IMR-90 (cell line): ENCODE results near the gene GRID1. TPM values are rescaled to one million over a fixed set of nuclear protein-coding genes. Genes with fewer than 3 reads are reported as not detected.
A peak's percentile ranks its signal among the peaks of the same experiment; 100 is the strongest.

Experiments used
- ATAC-seq: fragments of 200-7000 bp; cut with Tn5 transposase; 2 replicates; pipeline ENCODE4 v1.9.1; 2020; ENCODE audit warnings: low read depth, mild to moderate bottlenecking, moderate library complexity
- BruUV-seq: library from RNA; stranded (reverse); fragments of 400-500 nt; replicated peaks from 2 replicates; lab custom pipeline; 2021; lab: Mats Ljungman, UMichigan
- CTCF ChIA-PET: fragments of 300-600 bp; formaldehyde crosslinking; extraction: SDS; loops from one replicate; lab custom pipeline; 2021; ENCODE audit warnings: antibody characterized with exemption; lab: Yijun Ruan, JAX
- POLR2A ChIA-PET: fragments of 300-600 bp; sonication (Branson Sonifier 250); formaldehyde crosslinking; loops from one replicate; lab custom pipeline; 2022; ENCODE audit warnings: antibody characterized with exemption; ENCODE audit not compliant: unreplicated experiment; lab: Charles Lee
- DNase-seq: peaks from one replicate; pipeline ENCODE4 v3.0.0; 2013
- H2AFZ ChIP-seq: replicated peaks from 2 replicates; pipeline ENCODE3; 2013; ENCODE audit warnings: low read length, mild to moderate bottlenecking; ENCODE audit not compliant: poor library complexity
- H2AK5ac ChIP-seq: 2 replicates; pipeline ENCODE4 v1.6.1; 2013; ENCODE audit warnings: low read depth, low read length, inconsistent platforms
- H2AK9ac ChIP-seq: replicated peaks from 2 replicates; pipeline ENCODE3; 2013; ENCODE audit warnings: mild to moderate bottlenecking, low read depth, low read length, moderate library complexity; ENCODE audit not compliant: poor library complexity
- H2BK120ac ChIP-seq: 2 replicates; pipeline ENCODE4 v1.6.1; 2013; ENCODE audit warnings: low read depth, low read length, inconsistent platforms
- H2BK15ac ChIP-seq: 3 replicates; pipeline ENCODE4 v1.6.1; 2013; ENCODE audit warnings: low read depth, low read length, inconsistent platforms
- H2BK20ac ChIP-seq: 2 replicates; pipeline ENCODE4 v1.6.1; 2013; ENCODE audit warnings: low read depth, mild to moderate bottlenecking, inconsistent platforms, low read length, moderate library complexity
- H2BK5ac ChIP-seq: 2 replicates; pipeline ENCODE4 v1.6.1; 2013; ENCODE audit warnings: mild to moderate bottlenecking, low read depth, low read length, inconsistent platforms; ENCODE audit not compliant: poor library complexity, severe bottlenecking
- H3K14ac ChIP-seq: replicated peaks from 2 replicates; pipeline ENCODE4 v1.6.1; 2013; ENCODE audit warnings: low read depth, low read length, inconsistent platforms
- H3K18ac ChIP-seq: 2 replicates; pipeline ENCODE4 v1.6.1; 2013; ENCODE audit warnings: low read depth, low read length, control low read depth
- H3K23ac ChIP-seq: 2 replicates; pipeline ENCODE4 v1.6.1; 2013; ENCODE audit warnings: low read depth, low read length, inconsistent platforms
- H3K27ac ChIP-seq: 2 replicates; pipeline ENCODE4 v1.5.1; 2013; ENCODE audit warnings: mild to moderate bottlenecking, control low read depth, low read length; ENCODE audit not compliant: insufficient read depth
- H3K27me3 ChIP-seq: 2 replicates; pipeline ENCODE4 v1.6.1; 2013; ENCODE audit warnings: low read length; ENCODE audit not compliant: control insufficient read depth, insufficient read depth
- H3K36me3 ChIP-seq: 2 replicates; pipeline ENCODE4 v1.6.1; 2013; ENCODE audit warnings: low read length, mixed read lengths; ENCODE audit not compliant: control insufficient read depth, insufficient read depth
- H3K4ac ChIP-seq: 2 replicates; pipeline ENCODE4 v1.6.1; 2013; ENCODE audit warnings: low read depth, low read length, inconsistent platforms
- H3K4me1 ChIP-seq: 2 replicates; pipeline ENCODE4 v1.6.1; 2013; ENCODE audit warnings: low read length, mixed read lengths; ENCODE audit not compliant: control insufficient read depth, insufficient read depth
- H3K4me2 ChIP-seq: 2 replicates; pipeline ENCODE4 v1.6.1; 2013; ENCODE audit warnings: low read depth, mild to moderate bottlenecking, control low read depth, low read length, moderate library complexity
- H3K4me3 ChIP-seq: 2 replicates; pipeline ENCODE4 v1.5.1; 2013; ENCODE audit warnings: low read depth, mild to moderate bottlenecking, control low read depth, low read length, moderate library complexity; ENCODE audit not compliant: insufficient read depth
- H3K56ac ChIP-seq: 2 replicates; pipeline ENCODE4 v1.6.1; 2013; ENCODE audit warnings: low read length, inconsistent platforms; ENCODE audit not compliant: insufficient read depth; ENCODE audit errors: extremely low read depth
- H3K79me1 ChIP-seq, 2 experiments: 2 replicates each; pipeline ENCODE4 v1.6.1; 2013; ENCODE audit warnings: low read length in 2 of 2, inconsistent platforms in 1 of 2, low read depth in 1 of 2
- H3K9ac ChIP-seq: 2 replicates; pipeline ENCODE4 v1.6.1; 2013; ENCODE audit warnings: low read depth, low read length, control low read depth
- H3K9me1 ChIP-seq: 2 replicates; pipeline ENCODE4 v1.6.1; 2013; ENCODE audit warnings: low read length, inconsistent platforms; ENCODE audit not compliant: insufficient read depth
- H3K9me3 ChIP-seq: 2 replicates; pipeline ENCODE4 v1.6.1; 2013; ENCODE audit warnings: low read length; ENCODE audit not compliant: control insufficient read depth, insufficient read depth
- H4K20me1 ChIP-seq: 2 replicates; pipeline ENCODE4 v1.6.1; 2013; ENCODE audit warnings: low read length, inconsistent platforms; ENCODE audit not compliant: insufficient read depth
- H4K5ac ChIP-seq: 2 replicates; pipeline ENCODE4 v1.6.1; 2013; ENCODE audit warnings: mild to moderate bottlenecking, low read depth, low read length, control low read depth
- H4K8ac ChIP-seq, 2 experiments: 2 replicates each; pipeline ENCODE4 v1.6.1; 2013; ENCODE audit warnings: low read depth in 2 of 2, low read length in 2 of 2, control low read depth in 1 of 2, inconsistent platforms in 1 of 2
- H4K91ac ChIP-seq: 2 replicates; pipeline ENCODE4 v1.6.1; 2013; ENCODE audit warnings: low read depth, low read length, inconsistent platforms; ENCODE audit not compliant: insufficient read depth
- MAFK ChIP-seq: IDR thresholded peaks from 2 replicates; pipeline ENCODE4 v1.6.1; 2012; ENCODE audit warnings: low read depth, low read length, improper control_type of control experiment
- POLR2A ChIP-seq: IDR thresholded peaks from 2 replicates; pipeline ENCODE4 v1.6.1; 2012; ENCODE audit warnings: mild to moderate bottlenecking, low read depth, low read length
- WGBS, 2 experiments: methylation state at CpG; one replicate each; pipeline versions ENCODE4 v1.1.5 to v1.1.7; 2013; ENCODE audit warnings: missing lambda C conversion rate in 2 of 2; ENCODE audit not compliant: insufficient read length in 1 of 2; ENCODE audit errors: extremely low coverage in 2 of 2; 5-methylcytosine and 5-hydroxymethylcytosine counted together
- dilution Hi-C: fragments of 300-500 bp; cut with HindIII; formaldehyde crosslinking; loops from one replicate; pipeline ENCODE4 v1.14.3; 2018; ENCODE audit warnings: low sequenced_read_pairs; ENCODE audit not compliant: unreplicated experiment
- in situ Hi-C: fragments of 300-500 bp; cut with MboI; formaldehyde crosslinking; loops from 3 replicates; pipeline ENCODE4 v1.14.3; 2019; ENCODE audit warnings: low sequenced_read_pairs, inconsistent platforms, mixed read lengths
- intact Hi-C: fragments of 100-400 bp; cut with micrococcal nuclease; formaldehyde crosslinking; loops from 2 replicates; pipeline ENCODE4 v1.10.0; 2022
- polyA plus RNA-seq, 3 experiments: library from polyadenylated mRNA; depleted of rRNA; stranded (reverse); fragments of >200 nt; gene quantifications; 2 replicates each; pipeline ENCODE4 v1.2.3, GENCODE V29; 2012; ENCODE audit warnings: low replicate concordance in 1 of 3
- total RNA-seq: library from RNA; depleted of rRNA; stranded (reverse); fragments of >200 nt; gene quantifications from 2 replicates; pipeline ENCODE4 v1.2.3, GENCODE V29; 2012

GRID1 gene
- total and polyA plus RNA-seq, 2 of the 4 experiments (the other 2 are of a cell fraction): not detected

DNA sequence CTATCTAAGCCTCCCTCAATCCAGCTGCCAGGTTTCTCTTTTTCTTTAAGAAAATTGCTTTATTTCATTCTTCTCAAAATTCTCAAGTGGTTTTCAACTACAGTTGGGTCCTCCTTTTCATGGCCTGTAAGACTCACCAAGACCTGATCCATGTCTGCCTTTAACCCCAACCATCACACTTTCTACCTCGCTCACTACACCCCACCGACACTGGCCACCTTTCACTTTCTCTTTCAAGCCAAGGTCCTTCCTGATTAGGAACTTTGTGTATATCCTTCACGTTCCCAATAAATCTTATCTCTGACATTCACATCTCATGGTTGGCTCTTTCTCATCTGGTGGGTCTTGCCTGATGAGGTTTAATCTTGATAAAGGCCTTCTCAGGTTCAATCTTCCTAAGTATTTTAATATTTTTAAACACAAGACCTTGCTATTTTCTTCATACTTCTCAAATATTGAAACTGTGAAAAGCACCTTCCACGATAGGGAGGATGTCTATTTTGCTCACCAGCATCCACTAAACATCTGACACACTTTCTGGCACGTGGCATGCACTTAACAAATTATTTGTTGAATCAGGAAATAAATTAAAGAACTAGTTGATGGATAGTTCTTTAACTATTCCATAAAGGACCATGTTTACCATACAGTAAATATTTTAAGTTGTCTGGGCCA is 624.8 kb downstream of the GRID1 start:
- H3K27ac ChIP-seq: no peak overlapping the region
- no peak overlapping the region for H3K4ac ChIP-seq
- no peak overlapping the region for H3K14ac ChIP-seq
- no peak overlapping the region for H2BK5ac ChIP-seq
- H2AFZ ChIP-seq: no peak overlapping the region
- ATAC-seq (no peak), DNase-seq (no peak)
- H3K4me2 ChIP-seq: no peak overlapping the region
- H4K91ac ChIP-seq: no peak overlapping the region
- no peak overlapping the region for H3K18ac ChIP-seq
- H3K56ac ChIP-seq: no peak overlapping the region
- no peak overlapping the region for H4K8ac ChIP-seq
- no peaks in the 10 kb centered on the region for H3K27me3 ChIP-seq
- H3K36me3 ChIP-seq: no peaks in the 10 kb centered on the region
- no peak overlapping the region for H2AK9ac ChIP-seq
- no peak overlapping the region for H3K23ac ChIP-seq
- H2BK20ac ChIP-seq: no peak overlapping the region
- no peak overlapping the region for H4K5ac ChIP-seq
- dilution Hi-C loops (no loop called here), intact Hi-C loops (no loop called here), in situ Hi-C loops (no loop called here)
- H3K9ac ChIP-seq: no peak overlapping the region
- no CpG with 5 or more reads among the region's 5 CpGs for WGBS, 2 experiments
- no peaks in the 10 kb centered on the region for H3K9me1 ChIP-seq
- TF ChIP-seq POLR2A (no peak), MAFK (0 out of 2 replicates have a peak, but pooled peaks have one; percentile 22)
- no peak overlapping the region for H2BK15ac ChIP-seq
- H2AK5ac ChIP-seq: no peak overlapping the region
- POLR2A ChIA-PET: no interaction called here
- H4K20me1 ChIP-seq: no peaks in the 10 kb centered on the region
- CTCF ChIA-PET: no interaction called here
- no peak overlapping the region for H3K4me3 ChIP-seq
- peaks cover 6% of the 10 kb centered on the region for H3K9me3 ChIP-seq
- H3K4me1 ChIP-seq: no peaks in the 10 kb centered on the region
- no TSS peak for BruUV-seq
- H2BK120ac ChIP-seq: no peak overlapping the region
- H3K79me1 ChIP-seq: no peaks in the 10 kb centered on the region
